ENCODE results near the gene VASN.
A peak's percentile ranks its signal among the peaks of the same experiment; 100 is the strongest.
"Not testable (repeated sequence)": the region's sequence is repeated elsewhere in the genome, so short reads cannot be mapped to it uniquely, and the experiment has no call there.

VASN gene

GRCh38 chr16:4371357-4372000 is at the start of gene VASN:
Gene VASN (plus strand): TSS chr16:4371848. CDS start chr16:4380878, 9,030 bp downstream.
- intact Hi-C loops (cut with DNase I) = no loop called here
- DNase-seq = peak in 41 of 42 donors; percentile 56 to 93 (median 83)

GRCh38 chr16:4322121-4323052 is 49.3 kb upstream of the VASN start:
- DNase-seq = no peak
- intact Hi-C loops (cut with DNase I) = no loop called here

GRCh38 chr16:4323071-4323844 is 48.4 kb upstream of the VASN start:
- DNase-seq = peak in 31 of 42 donors; percentile 32 to 77 (median 52)
- intact Hi-C loops (cut with DNase I) = no loop called here

GRCh38 chr16:4323845-4324488 is 47.7 kb upstream of the VASN start:
- DNase-seq = peak in 1 of 42 donors; percentile 61
- intact Hi-C loops (cut with DNase I) = no loop called here

- intact Hi-C loops (cut with DNase I) = loop anchor here (5.0 kb wide), 2 partner anchors 32 to 47 kb away; no protein-coding TSS in a partner anchor
- no peak for DNase-seq
Observed at GRCh38 chr16:4324492-4325252, 47.0 kb upstream of the VASN start.

DNA sequence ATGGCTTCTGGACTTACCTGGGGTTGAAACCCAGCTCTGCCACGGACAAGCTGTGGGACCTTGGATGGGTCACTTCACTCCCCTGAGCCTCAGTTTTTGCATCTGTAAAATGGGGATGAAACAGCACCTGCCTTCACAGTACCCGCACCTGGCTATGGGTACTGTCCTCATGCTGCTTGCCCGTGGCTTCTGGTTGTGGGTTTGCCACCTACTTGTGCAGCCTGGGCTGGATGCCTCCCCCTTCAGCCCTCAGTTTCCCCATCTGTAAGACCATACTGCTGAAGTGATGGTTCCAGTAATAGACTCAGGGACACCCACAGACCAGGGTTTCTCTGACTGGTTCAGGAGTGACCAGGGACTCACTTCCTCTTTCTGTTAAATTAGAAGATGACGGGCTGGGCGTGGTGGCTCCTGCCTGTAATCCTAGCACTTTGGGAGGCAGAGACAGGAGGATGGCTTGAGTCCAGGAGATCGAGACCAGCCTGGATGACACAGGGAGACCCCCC is 46.3 kb upstream of the VASN start:
- no peak for DNase-seq
- intact Hi-C loops (cut with DNase I) = loop anchor here (5.0 kb wide), 2 partner anchors 33 to 48 kb away; no protein-coding TSS in a partner anchor

DNA sequence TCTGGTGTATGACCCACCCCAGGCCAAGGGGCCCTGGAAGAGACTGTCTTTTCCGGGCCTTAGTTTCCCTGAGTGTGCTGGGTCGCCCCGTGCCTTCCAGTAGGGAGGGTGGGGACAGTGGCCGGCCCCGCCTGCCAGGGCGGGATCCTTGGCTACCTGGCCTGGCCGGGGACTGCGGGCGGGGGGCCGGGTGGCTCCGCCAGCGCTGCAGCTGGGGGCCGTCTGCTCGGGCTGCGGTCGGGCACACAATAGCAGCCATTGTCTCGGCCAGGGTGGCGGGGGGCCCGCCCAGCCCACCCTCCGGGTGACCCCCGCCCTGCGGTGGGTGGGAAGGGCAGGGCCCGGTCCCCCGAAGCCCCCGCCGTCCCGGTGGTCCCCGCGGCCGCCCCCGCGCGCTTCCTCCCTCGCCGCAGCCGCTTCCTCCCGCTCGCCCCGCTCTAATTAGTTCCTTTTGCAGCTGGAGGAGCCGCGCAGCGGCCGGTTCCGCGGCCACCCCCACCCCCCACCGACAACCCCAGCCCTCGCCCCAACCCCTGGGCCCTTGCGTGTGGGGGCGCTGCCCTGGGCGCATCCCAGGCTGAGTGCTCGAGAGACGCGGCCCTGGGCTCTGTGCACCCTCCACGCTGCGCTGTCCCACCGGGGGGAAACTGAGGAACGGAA is 44.1 kb upstream of the VASN start:
- DNase-seq = peak in 2 of 42 donors; percentile 34 to 40
- intact Hi-C loops (cut with DNase I) = loop anchor here (5.0 kb wide), 2 partner anchors 35 to 50 kb away; no protein-coding TSS in a partner anchor

- intact Hi-C loops (cut with DNase I) = loop anchor here (5.0 kb wide), 2 partner anchors 36 to 51 kb away; no protein-coding TSS in a partner anchor
- DNase-seq = peak; percentile 55 to 94 (median 84)
Observed at GRCh38 chr16:4328046-4328781, 43.4 kb upstream of the VASN start.

GRCh38 chr16:4328782-4329775 is 42.6 kb upstream of the VASN start:
- DNase-seq = no peak
- intact Hi-C loops (cut with DNase I) = loop anchor here (5.0 kb wide), 2 partner anchors 37 to 52 kb away; no protein-coding TSS in a partner anchor

DNA sequence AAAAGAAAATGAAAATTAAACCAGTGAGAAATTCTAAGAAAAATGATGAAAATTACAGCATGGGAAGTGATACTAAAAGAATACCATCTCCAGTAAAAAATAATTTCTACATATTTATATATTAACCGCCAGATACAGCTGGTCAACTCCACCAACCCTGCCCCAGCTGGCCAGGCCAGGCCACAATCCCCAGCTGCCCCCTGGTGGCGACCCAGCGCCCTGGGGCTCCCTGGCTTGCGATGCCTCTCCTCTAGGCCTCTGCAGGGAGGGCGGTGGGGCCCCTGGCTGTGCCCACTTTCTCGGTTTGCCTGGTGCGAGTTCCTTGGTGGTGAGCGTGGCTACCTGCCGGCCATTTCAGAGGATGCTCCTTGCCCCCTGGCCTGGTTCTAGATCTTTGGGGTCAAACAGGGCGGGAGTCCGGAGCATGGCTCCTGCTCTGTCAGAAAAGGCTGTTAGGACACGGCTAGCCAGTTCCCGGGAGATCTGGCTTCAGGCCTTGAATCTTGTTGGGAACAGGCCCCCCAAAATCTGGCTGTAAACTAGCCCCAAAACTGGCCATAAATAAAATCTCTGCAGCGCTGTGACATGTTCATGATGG is 41.3 kb upstream of the VASN start:
- peak; percentile 71 to 95 (median 86) for DNase-seq
- intact Hi-C loops (cut with DNase I) = no loop called here

DNA sequence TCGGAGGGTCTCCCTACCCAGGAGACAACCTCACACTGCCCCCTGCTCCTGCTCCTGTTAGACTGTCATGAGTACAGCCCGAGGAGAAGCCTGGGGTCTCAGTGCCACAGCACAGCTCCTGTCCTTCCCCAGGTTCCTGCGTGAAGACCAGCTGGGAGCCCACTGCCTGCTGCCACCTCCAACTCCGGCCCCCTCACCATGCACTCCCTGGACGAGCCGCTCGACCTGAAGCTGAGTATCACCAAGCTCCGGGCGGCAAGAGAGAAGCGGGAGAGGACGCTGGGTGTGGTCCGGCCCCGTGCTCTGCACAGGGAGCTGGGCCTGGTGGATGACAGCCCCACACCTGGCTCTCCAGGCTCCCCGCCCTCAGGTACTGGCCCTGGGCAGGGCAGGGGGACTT is 39.6 kb upstream of the VASN start:
- intact Hi-C loops (cut with DNase I) = no loop called here

GRCh38 chr16:4332623-4333307 is 38.9 kb upstream of the VASN start:
- no peak for DNase-seq
- intact Hi-C loops (cut with DNase I) = no loop called here

More for the DNA sequence above, 39.6 kb upstream of the VASN start:
- no peak for DNase-seq

GRCh38 chr16:4333308-4333638 is 38.4 kb upstream of the VASN start:
- intact Hi-C loops (cut with DNase I) = no loop called here
- no peak for DNase-seq

- DNase-seq; intact Hi-C loops (cut with DNase I): not testable (repeated sequence)
Observed at GRCh38 chr16:4333714-4334113, 37.9 kb upstream of the VASN start.
